NT2/D1 (cell line): Measurements from ENCODE around the gene EPC1.

ENCODE experiments used
- YY1 ChIP-seq: IDR thresholded peaks from 2 replicates; pipeline ENCODE4 v1.6.1; 2011; ENCODE audit not compliant: insufficient read length, insufficient read depth
- ZNF274 ChIP-seq: IDR thresholded peaks from 2 replicates; pipeline ENCODE4 v1.6.1; 2011; ENCODE audit warnings: mild to moderate bottlenecking, low read depth, low read length

- TF ChIP-seq ZNF274 = no peak
- TF ChIP-seq YY1 = no peak
Measured at GRCh38 chr10:32347363-32348022, 535 bp upstream of the EPC1 start.
